Stimulated activated CD8-positive, alpha-beta memory T cell treated with anti-CD3 and anti-CD28 coated beads, Interleukin-7, amount 100 ng/mL, for 48 hours (primary cell): ENCODE results near the gene KRT13.

Experiments used
- DNase-seq, 2 donors: peaks; one replicate each; pipeline ENCODE4 v3.0.0-alpha.2; 2020; ENCODE audit warnings: low read depth in 1 of 2; ENCODE audit errors: extremely low read depth in 1 of 2

KRT13 gene

GRCh38 chr17:41537990-41538389 is 32.6 kb upstream of the KRT13 start:
- no peak for DNase-seq

GRCh38 chr17:41537614-41537954 is 32.2 kb upstream of the KRT13 start:
- no peak for DNase-seq

GRCh38 chr17:41536741-41537613 is 31.6 kb upstream of the KRT13 start:
- no peak for DNase-seq

- DNase-seq = no peak
These were observed 30.5 kb upstream of the KRT13 start for GRCh38 chr17:41535764-41536481.

GRCh38 chr17:41534899-41535546 is 29.6 kb upstream of the KRT13 start:
- no peak for DNase-seq

- DNase-seq = no peak
These were observed 28.2 kb upstream of the KRT13 start for GRCh38 chr17:41533613-41534012.

GRCh38 chr17:41532947-41533570 is 27.6 kb upstream of the KRT13 start:
- no peak for DNase-seq

- no peak for DNase-seq
These were observed 26.6 kb upstream of the KRT13 start for GRCh38 chr17:41531993-41532392.

- no peak for DNase-seq
These were observed 24.9 kb upstream of the KRT13 start for GRCh38 chr17:41530062-41531048.

- no peak for DNase-seq
These were observed 24.1 kb upstream of the KRT13 start for GRCh38 chr17:41529491-41529915.

GRCh38 chr17:41528959-41529353 is 23.5 kb upstream of the KRT13 start:
- DNase-seq = no peak

GRCh38 chr17:41527063-41528023 is 21.9 kb upstream of the KRT13 start:
- no peak for DNase-seq

- DNase-seq = no peak
These were observed 18.8 kb upstream of the KRT13 start for GRCh38 chr17:41524261-41524660.

GRCh38 chr17:41523787-41524186 is 18.4 kb upstream of the KRT13 start:
- DNase-seq = no peak

GRCh38 chr17:41523225-41523593 is 17.8 kb upstream of the KRT13 start:
- no peak for DNase-seq

- no peak for DNase-seq
These were observed 17.2 kb upstream of the KRT13 start for GRCh38 chr17:41522301-41523224.

GRCh38 chr17:41521574-41522261 is 16.3 kb upstream of the KRT13 start:
- no peak for DNase-seq
